ENCODE measurements around the gene HDC.

HDC gene
- total RNA-seq: 0 to 2.0 (median 0) reads per million in 17 experiments

GRCh38 chr15:50265620-50266019, at the start of gene HDC:
Gene HDC (minus strand): TSS chr15:50265726. CDS start chr15:50265623, 103 bp downstream.
- DNase-seq: no peak

- DNase-seq: no peak
Observed at GRCh38 chr15:50312636-50313035, 47.1 kb upstream of the HDC start.

- DNase-seq: no peak
Observed at GRCh38 chr15:50307799-50308198, 42.3 kb upstream of the HDC start.

- DNase-seq: no peak
Observed at GRCh38 chr15:50304836-50305235, 39.3 kb upstream of the HDC start.

GRCh38 chr15:50302581-50302980, 37.1 kb upstream of the HDC start:
- DNase-seq: peak in 1 of 4 experiments; percentile 12

- no peak for DNase-seq
Observed at GRCh38 chr15:50298340-50298739, 32.8 kb upstream of the HDC start.

- no peak for DNase-seq
Observed at GRCh38 chr15:50295966-50296365, 30.4 kb upstream of the HDC start.

GRCh38 chr15:50289749-50290148, 24.2 kb upstream of the HDC start:
- DNase-seq: no peak

GRCh38 chr15:50287324-50288116, 22.0 kb upstream of the HDC start:
- DNase-seq: no peak

- no peak for DNase-seq
Observed at GRCh38 chr15:50281427-50281826, 15.9 kb upstream of the HDC start.

- no peak for DNase-seq
Observed at GRCh38 chr15:50280271-50280670, 14.7 kb upstream of the HDC start.

- peak; percentile 24 to 67 (median 57) for DNase-seq
Observed at GRCh38 chr15:50278496-50278895, 13.0 kb upstream of the HDC start.

GRCh38 chr15:50277370-50277769, 11.8 kb upstream of the HDC start:
- peak in 3 of 4 experiments; percentile 13 to 73 (median 70) for DNase-seq

- no peak for DNase-seq
Observed at GRCh38 chr15:50275908-50276307, 10.4 kb upstream of the HDC start.

- no peak for DNase-seq
Observed at GRCh38 chr15:50275091-50275490, 9.6 kb upstream of the HDC start.

GRCh38 chr15:50267577-50267976, 2.1 kb upstream of the HDC start:
- DNase-seq: no peak

- DNase-seq: peak in 3 of 4 experiments; percentile 20 to 34 (median 22)
Observed at GRCh38 chr15:50262533-50262932, 3.0 kb downstream of the HDC start.

GRCh38 chr15:50261981-50262380, 3.5 kb downstream of the HDC start:
- DNase-seq: no peak

- no peak for DNase-seq
Observed at GRCh38 chr15:50260969-50261496, 4.5 kb downstream of the HDC start.

- DNase-seq: no peak
Observed at GRCh38 chr15:50259276-50259675, 6.2 kb downstream of the HDC start.

- DNase-seq: peak; percentile 43 to 85 (median 63)
Observed at GRCh38 chr15:50257924-50258323, 7.6 kb downstream of the HDC start.

GRCh38 chr15:50257332-50257731, 8.2 kb downstream of the HDC start:
- DNase-seq: no peak

GRCh38 chr15:50256188-50257041, 9.1 kb downstream of the HDC start:
- peak in 1 of 4 experiments; percentile 20 for DNase-seq

Measured in suppressor macrophage (primary cell).